Measurements from ENCODE around the gene TAF12. TPM values are rescaled to one million over a fixed set of nuclear protein-coding genes. Genes with fewer than 3 reads are reported as not detected.

TAF12 gene
- total RNA-seq, 1 donor from 2014 or later, result 21.7 TPM

DNA sequence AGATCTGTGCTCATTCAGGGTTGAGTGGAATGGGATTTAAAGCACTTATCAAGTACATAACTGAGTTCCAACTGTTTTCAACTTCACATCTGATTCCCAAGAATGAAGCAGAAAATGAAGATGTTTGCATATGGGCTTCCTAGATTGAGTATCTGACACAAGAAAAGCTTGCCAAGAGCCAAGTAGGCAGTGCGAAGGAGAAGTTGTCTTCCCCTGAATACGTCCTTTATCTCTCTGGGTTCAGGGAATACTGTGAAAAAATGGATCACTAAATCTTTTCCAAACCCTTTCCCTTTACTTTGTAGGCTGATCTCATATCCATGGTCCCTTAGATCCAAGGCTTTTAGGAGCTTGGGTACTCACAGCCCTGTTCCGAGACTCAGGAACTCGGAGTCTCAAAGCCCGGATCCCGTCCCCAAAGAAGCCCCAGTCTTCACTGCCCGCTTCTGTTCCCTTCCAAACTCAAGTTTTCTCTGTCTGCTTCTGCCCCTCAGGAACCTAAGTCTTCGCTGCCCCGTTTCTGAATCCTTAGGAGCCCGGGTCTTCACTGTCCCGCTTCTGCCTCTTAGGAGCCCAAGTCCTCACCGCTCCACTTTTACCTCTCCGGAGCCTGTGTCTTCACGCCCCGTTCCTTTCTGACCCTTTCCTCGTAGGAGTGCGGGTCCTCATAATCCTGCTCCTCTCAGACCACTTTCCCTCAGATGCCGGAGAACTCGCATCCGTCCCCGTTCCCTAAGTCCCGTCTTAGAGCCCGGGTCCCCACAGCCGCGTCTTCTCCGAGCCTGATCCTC, 616 bp downstream of the TAF12 start:
- H3K36me3 Mint-ChIP-seq (ENCODE audit: unreplicated experiment), result no peaks in the 10 kb centered on the region
- peak overlapping the region; percentile 99 for H3K4me3 Mint-ChIP-seq (ENCODE audit: unreplicated experiment)
- H3K27ac Mint-ChIP-seq (ENCODE audit: unreplicated experiment), result peak overlapping the region; percentile 99
- no peaks in the 10 kb centered on the region for H3K9me3 Mint-ChIP-seq (ENCODE audit: unreplicated experiment)
- DNase-seq (ENCODE audit: extremely low spot score, unreplicated experiment), result no peak
- H3K27me3 Mint-ChIP-seq (ENCODE audit: unreplicated experiment), result no peaks in the 10 kb centered on the region
- TF ChIP-seq, protein P1, sequence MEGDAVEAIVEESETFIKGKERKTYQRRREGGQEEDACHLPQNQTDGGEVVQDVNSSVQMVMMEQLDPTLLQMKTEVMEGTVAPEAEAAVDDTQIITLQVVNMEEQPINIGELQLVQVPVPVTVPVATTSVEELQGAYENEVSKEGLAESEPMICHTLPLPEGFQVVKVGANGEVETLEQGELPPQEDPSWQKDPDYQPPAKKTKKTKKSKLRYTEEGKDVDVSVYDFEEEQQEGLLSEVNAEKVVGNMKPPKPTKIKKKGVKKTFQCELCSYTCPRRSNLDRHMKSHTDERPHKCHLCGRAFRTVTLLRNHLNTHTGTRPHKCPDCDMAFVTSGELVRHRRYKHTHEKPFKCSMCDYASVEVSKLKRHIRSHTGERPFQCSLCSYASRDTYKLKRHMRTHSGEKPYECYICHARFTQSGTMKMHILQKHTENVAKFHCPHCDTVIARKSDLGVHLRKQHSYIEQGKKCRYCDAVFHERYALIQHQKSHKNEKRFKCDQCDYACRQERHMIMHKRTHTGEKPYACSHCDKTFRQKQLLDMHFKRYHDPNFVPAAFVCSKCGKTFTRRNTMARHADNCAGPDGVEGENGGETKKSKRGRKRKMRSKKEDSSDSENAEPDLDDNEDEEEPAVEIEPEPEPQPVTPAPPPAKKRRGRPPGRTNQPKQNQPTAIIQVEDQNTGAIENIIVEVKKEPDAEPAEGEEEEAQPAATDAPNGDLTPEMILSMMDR (IDR thresholded peaks at IDR 0.05), result no peak
- peaks cover 37% of the 10 kb centered on the region for H3K4me1 Mint-ChIP-seq (ENCODE audit: unreplicated experiment)

DNA sequence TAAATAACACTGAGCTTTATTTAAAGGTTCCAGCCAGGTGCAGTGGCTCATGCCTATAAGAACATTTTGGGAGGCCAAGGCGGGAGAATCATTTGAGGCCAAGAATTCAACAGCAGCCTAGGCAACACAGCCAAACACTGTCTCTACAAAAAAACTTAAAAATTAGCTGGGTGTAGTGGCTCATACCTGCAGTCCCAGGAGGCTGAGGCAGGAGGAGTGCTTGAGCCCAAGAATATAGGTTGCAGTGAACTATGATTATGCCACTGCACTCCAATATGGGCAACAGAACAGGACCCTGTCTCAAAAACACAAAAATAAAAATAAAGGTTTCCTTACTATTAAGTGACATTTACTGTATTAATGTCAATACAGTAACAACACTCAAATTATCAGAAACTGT, 2.1 kb downstream of the TAF12 start:
- peak overlapping the region; percentile 99 for H3K27ac Mint-ChIP-seq (ENCODE audit: unreplicated experiment)
- peaks cover 34% of the 10 kb centered on the region for H3K4me1 Mint-ChIP-seq (ENCODE audit: unreplicated experiment)
- no peak for DNase-seq (ENCODE audit: extremely low spot score, unreplicated experiment)
- H3K4me3 Mint-ChIP-seq (ENCODE audit: unreplicated experiment), result peak overlapping the region; percentile 32
- TF ChIP-seq, protein P1 (IDR thresholded peaks at IDR 0.05), result peak; percentile 36
- peaks cover 3% of the 10 kb centered on the region for H3K36me3 Mint-ChIP-seq (ENCODE audit: unreplicated experiment)
- no peaks in the 10 kb centered on the region for H3K27me3 Mint-ChIP-seq (ENCODE audit: unreplicated experiment)
- H3K9me3 Mint-ChIP-seq (ENCODE audit: unreplicated experiment), result no peaks in the 10 kb centered on the region

DNA sequence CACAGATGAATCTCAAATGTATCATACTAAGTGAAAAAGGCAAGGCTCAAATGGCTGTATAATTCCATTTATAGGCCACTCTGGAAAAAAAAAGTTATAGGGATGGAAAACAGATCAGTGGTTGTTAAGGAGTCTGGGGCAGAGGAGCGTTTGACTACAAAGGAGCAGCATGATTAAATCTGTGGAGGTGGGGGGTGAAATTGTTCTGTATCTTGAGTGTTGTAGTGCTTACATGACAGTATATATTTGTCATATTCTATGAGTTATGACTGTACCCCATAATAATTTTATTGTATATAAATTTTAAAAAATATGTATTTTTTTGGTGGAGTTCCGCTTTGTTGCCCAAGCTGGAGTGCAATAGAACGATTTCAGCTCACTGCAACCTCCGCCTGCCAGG, 10.3 kb downstream of the TAF12 start:
- H3K4me3 Mint-ChIP-seq (ENCODE audit: unreplicated experiment), result no peak overlapping the region
- H3K27me3 Mint-ChIP-seq (ENCODE audit: unreplicated experiment), result no peaks in the 10 kb centered on the region
- TF ChIP-seq, protein P1 (IDR thresholded peaks at IDR 0.05), result no peak
- no peaks in the 10 kb centered on the region for H3K9me3 Mint-ChIP-seq (ENCODE audit: unreplicated experiment)
- peaks cover 3% of the 10 kb centered on the region for H3K36me3 Mint-ChIP-seq (ENCODE audit: unreplicated experiment)
- peak overlapping the region; percentile 15 for H3K27ac Mint-ChIP-seq (ENCODE audit: unreplicated experiment)
- peaks cover 7% of the 10 kb centered on the region for H3K4me1 Mint-ChIP-seq (ENCODE audit: unreplicated experiment)
- DNase-seq (ENCODE audit: extremely low spot score, unreplicated experiment), result no peak

DNA sequence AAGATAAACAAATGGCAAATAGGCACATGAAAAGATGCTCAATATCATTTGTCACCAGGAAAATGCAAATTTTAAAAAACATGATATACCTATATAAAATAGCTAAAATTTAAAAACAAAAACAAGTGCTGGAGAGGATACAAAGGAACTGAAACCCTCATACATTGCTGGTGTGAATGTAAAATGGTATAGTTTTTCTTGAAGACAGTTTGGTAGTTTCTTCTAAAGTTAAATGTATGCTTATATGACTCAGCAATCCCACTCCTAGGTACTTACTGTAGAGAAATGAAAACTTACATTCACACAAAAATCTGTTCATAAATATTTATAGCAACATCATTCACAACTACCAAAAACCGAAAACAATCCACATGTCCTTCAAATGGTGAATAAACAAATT, 11.2 kb downstream of the TAF12 start:
- peaks cover 3% of the 10 kb centered on the region for H3K36me3 Mint-ChIP-seq (ENCODE audit: unreplicated experiment)
- H3K4me1 Mint-ChIP-seq (ENCODE audit: unreplicated experiment), result peaks cover 7% of the 10 kb centered on the region
- no peaks in the 10 kb centered on the region for H3K27me3 Mint-ChIP-seq (ENCODE audit: unreplicated experiment)
- no peak for DNase-seq (ENCODE audit: extremely low spot score, unreplicated experiment)
- no peaks in the 10 kb centered on the region for H3K9me3 Mint-ChIP-seq (ENCODE audit: unreplicated experiment)
- no peak overlapping the region for H3K27ac Mint-ChIP-seq (ENCODE audit: unreplicated experiment)
- no peak overlapping the region for H3K4me3 Mint-ChIP-seq (ENCODE audit: unreplicated experiment)
- TF ChIP-seq, protein P1 (IDR thresholded peaks at IDR 0.05), result no peak

DNA sequence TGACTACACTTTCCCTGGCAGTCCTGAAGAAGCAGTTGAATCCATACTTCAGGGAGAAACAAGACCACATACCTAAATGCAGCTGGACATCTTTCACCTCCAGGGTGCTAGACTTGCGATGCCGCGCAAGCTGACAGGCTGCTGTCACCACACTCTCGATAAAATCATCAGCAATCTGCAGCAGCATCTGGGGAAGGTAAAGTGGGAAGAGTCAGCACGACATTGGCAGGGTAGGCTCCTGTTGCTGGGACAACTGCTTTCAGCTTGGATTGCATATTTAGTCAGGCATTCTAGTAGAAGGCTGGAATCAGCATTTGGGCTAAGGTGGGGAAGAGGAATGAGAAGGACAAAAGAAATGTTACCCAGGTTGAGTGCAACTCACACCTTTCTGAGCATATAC, 29.7 kb downstream of the TAF12 start:
- Mint-ChIP-seq H3K36me3 (ENCODE audit: unreplicated experiment) (peaks cover 19% of the 10 kb centered on the region), H3K27me3 (ENCODE audit: unreplicated experiment) (no peaks in the 10 kb centered on the region), H3K27ac (ENCODE audit: unreplicated experiment) (no peak overlapping the region), H3K9me3 (ENCODE audit: unreplicated experiment) (no peaks in the 10 kb centered on the region), H3K4me1 (ENCODE audit: unreplicated experiment) (no peaks in the 10 kb centered on the region), H3K4me3 (ENCODE audit: unreplicated experiment) (no peak overlapping the region)
- no peak for DNase-seq (ENCODE audit: extremely low spot score, unreplicated experiment)
- TF ChIP-seq, protein P1 (IDR thresholded peaks at IDR 0.05), result no peak

All from osteocyte (in vitro differentiated cells).